GM18858 (cell line): ENCODE measurements around the gene LUC7L.

Experiments used
- ATAC-seq: cut with Tn5 transposase; IDR thresholded peaks from one replicate; pipeline ENCODE4 v1.9.1; 2021; ENCODE audit not compliant: unreplicated experiment

The LUC7L gene

GRCh38 chr16:149024-149660, 80.1 kb downstream of the LUC7L start:
- ATAC-seq: no peak

GRCh38 chr16:146646-147045, 82.6 kb downstream of the LUC7L start:
- ATAC-seq: no peak

- ATAC-seq: no peak
Measured at GRCh38 chr16:144797-145252, 84.4 kb downstream of the LUC7L start.

- ATAC-seq: no peak
Measured at GRCh38 chr16:143456-143855, 85.8 kb downstream of the LUC7L start.

GRCh38 chr16:143047-143446, 86.2 kb downstream of the LUC7L start:
- ATAC-seq: no peak

- no peak for ATAC-seq
Measured at GRCh38 chr16:142405-142967, 86.8 kb downstream of the LUC7L start.

- ATAC-seq: no peak
Measured at GRCh38 chr16:140175-140857, 88.9 kb downstream of the LUC7L start.
